Astrocyte (in vitro differentiated cells and primary cell): ENCODE data around the gene RUSF1. TPM values are rescaled to one million over a fixed set of nuclear protein-coding genes. Genes with fewer than 3 reads are reported as not detected.

ENCODE experiments used
- DNase-seq: peaks from one replicate; pipeline ENCODE4 v3.0.0-alpha.2; 2010; ENCODE audit warnings: low read depth
- FAIRE-seq: peaks from 2 replicates; lab custom pipeline; 2011; peaks lifted over from hg19 to GRCh38; lab: Jason Lieb, UNC
- H2AFZ ChIP-seq: 2 replicates; pipeline ENCODE4 v1.6.0; 2012; ENCODE audit warnings: low read depth, low read length, inconsistent platforms
- H3K27ac ChIP-seq: 2 replicates; pipeline ENCODE4 v1.5.1; 2011; ENCODE audit warnings: low read depth, low read length, inconsistent platforms
- H3K27me3 ChIP-seq: 2 replicates; pipeline ENCODE4 v1.6.0; 2011; ENCODE audit warnings: low read length, inconsistent platforms; ENCODE audit not compliant: insufficient read depth
- H3K36me3 ChIP-seq: 2 replicates; pipeline ENCODE4 v1.5.1; 2011; ENCODE audit warnings: low read length, inconsistent platforms; ENCODE audit not compliant: insufficient read depth
- H3K4me1 ChIP-seq: 2 replicates; pipeline ENCODE4 v1.5.1; 2011; ENCODE audit warnings: low read length, inconsistent platforms; ENCODE audit not compliant: insufficient read depth
- H3K4me2 ChIP-seq: 2 replicates; pipeline ENCODE4 v1.6.0; 2012; ENCODE audit warnings: low read length, inconsistent platforms
- H3K4me3 ChIP-seq: 2 replicates; pipeline ENCODE4 v1.5.1; 2011; ENCODE audit warnings: low read depth, mild to moderate bottlenecking, low read length, inconsistent platforms; ENCODE audit not compliant: insufficient read depth
- H3K79me2 ChIP-seq: 2 replicates; pipeline ENCODE4 v1.6.0; 2012; ENCODE audit warnings: mild to moderate bottlenecking, low read length, inconsistent platforms; ENCODE audit not compliant: insufficient read depth
- H3K9ac ChIP-seq: 2 replicates; pipeline ENCODE4 v1.6.0; 2012; ENCODE audit warnings: mild to moderate bottlenecking, low read length, inconsistent platforms
- H3K9me3 ChIP-seq: 2 replicates; pipeline ENCODE4 v1.5.1; 2012; ENCODE audit warnings: low read depth, mild to moderate bottlenecking, low read length, inconsistent platforms; ENCODE audit not compliant: insufficient read depth
- H4K20me1 ChIP-seq: 2 replicates; pipeline ENCODE4 v1.6.0; 2012; ENCODE audit warnings: low read length, inconsistent platforms; ENCODE audit not compliant: insufficient read depth
- H3K27ac Mint-ChIP-seq: one replicate; pipeline ENCODE4 v1.8.0; 2021; ENCODE audit warnings: mild to moderate bottlenecking, mixed read lengths; ENCODE audit not compliant: unreplicated experiment
- H3K27me3 Mint-ChIP-seq: one replicate; pipeline ENCODE4 v1.8.0; 2021; ENCODE audit warnings: low read depth, mixed read lengths; ENCODE audit not compliant: unreplicated experiment
- H3K36me3 Mint-ChIP-seq: one replicate; pipeline ENCODE4 v1.8.0; 2021; ENCODE audit warnings: low read depth, mixed read lengths; ENCODE audit not compliant: unreplicated experiment
- H3K4me1 Mint-ChIP-seq: one replicate; pipeline ENCODE4 v1.8.0; 2021; ENCODE audit warnings: low read depth, mixed read lengths; ENCODE audit not compliant: unreplicated experiment
- H3K4me3 Mint-ChIP-seq: one replicate; pipeline ENCODE4 v1.8.0; 2021; ENCODE audit warnings: mild to moderate bottlenecking, moderate library complexity, mixed read lengths; ENCODE audit not compliant: unreplicated experiment
- H3K9me3 Mint-ChIP-seq: one replicate; pipeline ENCODE4 v1.8.0; 2021; ENCODE audit warnings: mild to moderate bottlenecking, mixed read lengths; ENCODE audit not compliant: unreplicated experiment
- CTCF ChIP-seq: IDR thresholded peaks from 2 replicates; pipeline ENCODE4 v1.5.1; 2011; ENCODE audit warnings: low read depth, mild to moderate bottlenecking, inconsistent platforms, low read length, moderate library complexity; ENCODE audit not compliant: insufficient read depth
- EZH2 ChIP-seq: IDR thresholded peaks from 2 replicates; pipeline ENCODE4 v1.6.1; 2012; ENCODE audit warnings: mild to moderate bottlenecking, low read length, inconsistent platforms; ENCODE audit not compliant: insufficient read depth
- total RNA-seq: library from RNA; stranded (reverse); gene quantifications from 2 replicates; pipeline ENCODE4 v1.2.1, GENCODE V29; 2021

Gene RUSF1
- total RNA-seq, 1 donor from 2014 or later = 33.9 TPM

GRCh38 chr16:31513884-31514283, 5.7 kb upstream of the RUSF1 start:
- no peaks in the 10 kb centered on the region for H3K36me3 ChIP-seq
- no peak overlapping the region for H2AFZ ChIP-seq
- Mint-ChIP-seq H3K4me3 (no peak overlapping the region), H3K27me3 (peaks cover 3% of the 10 kb centered on the region), H3K9me3 (peaks cover 3% of the 10 kb centered on the region), H3K4me1 (peaks cover 15% of the 10 kb centered on the region), H3K27ac (no peak overlapping the region), H3K36me3 (no peaks in the 10 kb centered on the region)
- H3K4me2 ChIP-seq = no peak overlapping the region
- no peaks in the 10 kb centered on the region for H4K20me1 ChIP-seq
- H3K79me2 ChIP-seq = peaks cover under 1% of the 10 kb centered on the region
- TF ChIP-seq EZH2 (no peak), CTCF (no peak)
- DNase-seq (no peak), FAIRE-seq (no peak)
- no peaks in the 10 kb centered on the region for H3K4me1 ChIP-seq
- no peak overlapping the region for H3K27ac ChIP-seq
- no peak overlapping the region for H3K9ac ChIP-seq
- no peak overlapping the region for H3K4me3 ChIP-seq
- no peaks in the 10 kb centered on the region for H3K27me3 ChIP-seq
- peaks cover 3% of the 10 kb centered on the region for H3K9me3 ChIP-seq

GRCh38 chr16:31513126-31513525, 4.9 kb upstream of the RUSF1 start:
- TF ChIP-seq CTCF (no peak), EZH2 (no peak)
- Mint-ChIP-seq H3K4me1 (peaks cover 18% of the 10 kb centered on the region), H3K4me3 (no peak overlapping the region), H3K27me3 (peaks cover 3% of the 10 kb centered on the region), H3K9me3 (peaks cover 3% of the 10 kb centered on the region), H3K27ac (peak overlapping the region; percentile 43), H3K36me3 (no peaks in the 10 kb centered on the region)
- peak; percentile 60 for DNase-seq
- Histone ChIP-seq H4K20me1 (no peaks in the 10 kb centered on the region), H3K27me3 (no peaks in the 10 kb centered on the region), H3K36me3 (no peaks in the 10 kb centered on the region), H3K4me3 (no peak overlapping the region), H3K4me1 (no peaks in the 10 kb centered on the region), H2AFZ (no peak overlapping the region), H3K79me2 (peaks cover 8% of the 10 kb centered on the region), H3K9me3 (peaks cover 3% of the 10 kb centered on the region), H3K4me2 (no peak overlapping the region), H3K27ac (no peak overlapping the region), H3K9ac (no peak overlapping the region)
- FAIRE-seq = no peak

- H2AFZ ChIP-seq = peak overlapping the region; percentile 79
- Mint-ChIP-seq H3K4me1 (peaks cover 17% of the 10 kb centered on the region), H3K9me3 (peaks cover 3% of the 10 kb centered on the region), H3K27me3 (peaks cover 3% of the 10 kb centered on the region), H3K27ac (peak overlapping the region; percentile 95), H3K36me3 (no peaks in the 10 kb centered on the region), H3K4me3 (peak overlapping the region; percentile 93)
- peak overlapping the region; percentile 95 for H3K4me2 ChIP-seq
- peaks cover 3% of the 10 kb centered on the region for H3K4me1 ChIP-seq
- peak overlapping the region; percentile 98 for H3K9ac ChIP-seq
- DNase-seq = peak; percentile 53
- FAIRE-seq = no peak
- H3K9me3 ChIP-seq = peaks cover 3% of the 10 kb centered on the region
- peak overlapping the region; percentile 90 for H3K4me3 ChIP-seq
- no peaks in the 10 kb centered on the region for H4K20me1 ChIP-seq
- peaks cover 31% of the 10 kb centered on the region for H3K79me2 ChIP-seq
- peak overlapping the region; percentile 92 for H3K27ac ChIP-seq
- H3K36me3 ChIP-seq = no peaks in the 10 kb centered on the region
- no peaks in the 10 kb centered on the region for H3K27me3 ChIP-seq
- TF ChIP-seq CTCF = no peak
- TF ChIP-seq EZH2 = no peak
These were observed 560 bp upstream of the RUSF1 start for GRCh38 chr16:31508706-31509195.
